Type B pancreatic cell (in vitro differentiated cells): ENCODE data around the gene ISG15. TPM values are rescaled to one million over a fixed set of nuclear protein-coding genes. Genes with fewer than 3 reads are reported as not detected.

ENCODE experiments used
- DNase-seq: peaks from one replicate; pipeline ENCODE4 v3.0.0; 2021; ENCODE audit warnings: mixed read lengths; ENCODE audit not compliant: unreplicated experiment; ENCODE audit errors: extremely low spot score
- H3K27ac Mint-ChIP-seq: 2 replicates; pipeline ENCODE4 v1.8.0; 2021; ENCODE audit warnings: mild to moderate bottlenecking, mixed read lengths
- H3K27me3 Mint-ChIP-seq: 2 replicates; pipeline ENCODE4 v1.8.0; 2021; ENCODE audit warnings: mixed read lengths
- H3K36me3 Mint-ChIP-seq: 2 replicates; pipeline ENCODE4 v1.8.0; 2021; ENCODE audit warnings: mixed read lengths
- H3K4me1 Mint-ChIP-seq: one replicate; pipeline ENCODE4 v1.8.0; 2021; ENCODE audit warnings: mixed read lengths; ENCODE audit not compliant: unreplicated experiment
- H3K4me3 Mint-ChIP-seq: 2 replicates; pipeline ENCODE4 v1.8.0; 2021; ENCODE audit warnings: mild to moderate bottlenecking, mixed read lengths
- H3K9me3 Mint-ChIP-seq: 2 replicates; pipeline ENCODE4 v1.8.0; 2021; ENCODE audit warnings: mixed read lengths
- total RNA-seq: library from RNA; stranded (reverse); gene quantifications from 2 replicates; pipeline ENCODE4 v1.2.1, GENCODE V29; 2021; ENCODE audit warnings: low replicate concordance
- TF ChIP-seq, protein P1 (sequence below): fragments of 200-600 bp; sonication (generic); conservative IDR thresholded peaks from 2 replicates; pipeline ENCODE4 v1.5.0; 2021; ENCODE audit warnings: antibody characterized with exemption, mild to moderate bottlenecking

ISG15 gene
- total RNA-seq, 1 donor from 2014 or later, result 20.8 TPM

DNA sequence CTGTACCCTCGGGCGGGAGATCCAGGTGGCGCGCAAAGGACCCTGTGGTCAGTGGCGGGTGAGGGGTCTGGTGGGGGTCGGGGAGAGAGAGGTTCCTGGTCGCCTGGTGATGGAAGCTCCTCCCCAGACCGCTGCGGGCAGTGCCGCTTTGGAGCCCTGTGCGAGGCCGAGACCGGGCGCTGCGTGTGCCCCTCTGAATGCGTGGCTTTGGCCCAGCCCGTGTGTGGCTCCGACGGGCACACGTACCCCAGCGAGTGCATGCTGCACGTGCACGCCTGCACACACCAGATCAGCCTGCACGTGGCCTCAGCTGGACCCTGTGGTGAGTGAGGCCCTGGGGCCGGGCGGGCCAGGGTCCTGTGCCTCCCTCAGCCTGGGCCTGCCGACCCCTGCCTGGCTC lies 30.1 kb downstream of the ISG15 start:
- Mint-ChIP-seq H3K4me3 (no peak overlapping the region), H3K4me1 (peaks cover 11% of the 10 kb centered on the region), H3K9me3 (no peaks in the 10 kb centered on the region), H3K27me3 (peaks cover 13% of the 10 kb centered on the region), H3K36me3 (peaks cover 4% of the 10 kb centered on the region), H3K27ac (no peak overlapping the region)
- DNase-seq, result no peak
- TF ChIP-seq, protein P1, sequence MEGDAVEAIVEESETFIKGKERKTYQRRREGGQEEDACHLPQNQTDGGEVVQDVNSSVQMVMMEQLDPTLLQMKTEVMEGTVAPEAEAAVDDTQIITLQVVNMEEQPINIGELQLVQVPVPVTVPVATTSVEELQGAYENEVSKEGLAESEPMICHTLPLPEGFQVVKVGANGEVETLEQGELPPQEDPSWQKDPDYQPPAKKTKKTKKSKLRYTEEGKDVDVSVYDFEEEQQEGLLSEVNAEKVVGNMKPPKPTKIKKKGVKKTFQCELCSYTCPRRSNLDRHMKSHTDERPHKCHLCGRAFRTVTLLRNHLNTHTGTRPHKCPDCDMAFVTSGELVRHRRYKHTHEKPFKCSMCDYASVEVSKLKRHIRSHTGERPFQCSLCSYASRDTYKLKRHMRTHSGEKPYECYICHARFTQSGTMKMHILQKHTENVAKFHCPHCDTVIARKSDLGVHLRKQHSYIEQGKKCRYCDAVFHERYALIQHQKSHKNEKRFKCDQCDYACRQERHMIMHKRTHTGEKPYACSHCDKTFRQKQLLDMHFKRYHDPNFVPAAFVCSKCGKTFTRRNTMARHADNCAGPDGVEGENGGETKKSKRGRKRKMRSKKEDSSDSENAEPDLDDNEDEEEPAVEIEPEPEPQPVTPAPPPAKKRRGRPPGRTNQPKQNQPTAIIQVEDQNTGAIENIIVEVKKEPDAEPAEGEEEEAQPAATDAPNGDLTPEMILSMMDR, result no peak

DNA sequence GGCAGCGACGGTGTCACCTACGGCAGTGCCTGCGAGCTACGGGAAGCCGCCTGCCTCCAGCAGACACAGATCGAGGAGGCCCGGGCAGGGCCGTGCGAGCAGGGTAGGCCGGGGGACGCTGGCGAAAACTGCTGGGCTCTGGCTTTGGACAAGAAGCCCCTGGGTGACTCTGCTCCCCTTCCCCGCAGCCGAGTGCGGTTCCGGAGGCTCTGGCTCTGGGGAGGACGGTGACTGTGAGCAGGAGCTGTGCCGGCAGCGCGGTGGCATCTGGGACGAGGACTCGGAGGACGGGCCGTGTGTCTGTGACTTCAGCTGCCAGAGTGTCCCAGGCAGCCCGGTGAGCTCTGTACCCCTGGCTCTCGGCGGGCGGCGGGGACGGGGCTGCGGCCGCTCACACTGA lies 30.6 kb downstream of the ISG15 start:
- peaks cover 8% of the 10 kb centered on the region for H3K27me3 Mint-ChIP-seq
- TF ChIP-seq, protein P1, result no peak
- H3K9me3 Mint-ChIP-seq, result no peaks in the 10 kb centered on the region

DNA sequence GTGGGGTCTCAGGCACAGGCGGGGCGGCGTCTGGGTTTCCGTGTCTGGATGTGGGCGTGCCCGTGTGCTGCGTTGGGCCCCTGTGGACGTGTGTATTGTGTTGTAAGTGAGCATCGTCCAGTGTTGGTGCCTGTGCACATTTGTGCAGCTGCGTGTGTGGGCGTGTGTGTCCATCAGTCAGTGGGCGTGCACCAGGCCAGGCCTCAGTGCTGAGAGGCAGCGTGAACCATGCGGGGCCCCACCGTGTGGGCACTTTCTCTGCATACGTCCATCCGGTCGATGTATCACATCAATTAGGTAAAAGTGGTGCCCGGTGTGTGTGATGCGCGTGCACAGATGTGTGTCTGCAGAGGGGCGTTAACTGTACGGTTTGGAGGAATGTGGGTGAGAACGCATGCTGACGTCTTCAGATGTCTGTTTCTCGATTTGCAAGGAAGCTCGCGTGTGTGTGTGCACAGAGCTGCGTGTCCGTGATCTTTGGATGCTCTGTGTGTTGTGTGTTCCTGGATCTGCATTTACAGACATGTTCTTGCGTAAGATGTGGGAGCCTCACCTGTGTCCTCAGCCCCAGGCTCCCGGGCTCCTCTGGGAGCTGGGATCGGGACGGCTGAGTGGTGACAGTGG lies 31.3 kb downstream of the ISG15 start:
- H3K4me3 Mint-ChIP-seq, result no peak overlapping the region
- TF ChIP-seq, protein P1, result no peak
- H3K27me3 Mint-ChIP-seq, result peaks cover 2% of the 10 kb centered on the region
- peaks cover 2% of the 10 kb centered on the region for H3K4me1 Mint-ChIP-seq
- no peak overlapping the region for H3K27ac Mint-ChIP-seq
- peaks cover 4% of the 10 kb centered on the region for H3K36me3 Mint-ChIP-seq
- H3K9me3 Mint-ChIP-seq, result no peaks in the 10 kb centered on the region
- no peak for DNase-seq

More for the DNA sequence above, 30.6 kb downstream of the ISG15 start:
- H3K4me3 Mint-ChIP-seq, result no peak overlapping the region
- peaks cover 6% of the 10 kb centered on the region for H3K4me1 Mint-ChIP-seq
- H3K27ac Mint-ChIP-seq, result no peak overlapping the region
- no peak for DNase-seq
- peaks cover 4% of the 10 kb centered on the region for H3K36me3 Mint-ChIP-seq

DNA sequence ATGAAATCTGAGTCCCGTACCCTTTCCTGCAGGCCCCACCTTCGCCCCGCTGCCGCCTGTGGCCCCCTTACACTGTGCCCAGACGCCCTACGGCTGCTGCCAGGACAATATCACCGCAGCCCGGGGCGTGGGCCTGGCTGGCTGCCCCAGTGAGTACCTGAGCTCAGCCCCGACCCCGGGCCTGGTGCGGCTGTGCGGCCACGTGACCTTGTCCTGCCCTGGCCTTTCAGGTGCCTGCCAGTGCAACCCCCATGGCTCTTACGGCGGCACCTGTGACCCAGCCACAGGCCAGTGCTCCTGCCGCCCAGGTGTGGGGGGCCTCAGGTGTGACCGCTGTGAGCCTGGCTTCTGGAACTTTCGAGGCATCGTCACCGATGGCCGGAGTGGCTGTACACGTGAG lies 31.8 kb downstream of the ISG15 start:
- DNase-seq, result no peak
- Mint-ChIP-seq H3K4me3 (no peak overlapping the region), H3K27ac (no peak overlapping the region), H3K27me3 (no peaks in the 10 kb centered on the region), H3K36me3 (peaks cover 4% of the 10 kb centered on the region), H3K9me3 (no peaks in the 10 kb centered on the region), H3K4me1 (no peaks in the 10 kb centered on the region)
- TF ChIP-seq, protein P1, result no peak

DNA sequence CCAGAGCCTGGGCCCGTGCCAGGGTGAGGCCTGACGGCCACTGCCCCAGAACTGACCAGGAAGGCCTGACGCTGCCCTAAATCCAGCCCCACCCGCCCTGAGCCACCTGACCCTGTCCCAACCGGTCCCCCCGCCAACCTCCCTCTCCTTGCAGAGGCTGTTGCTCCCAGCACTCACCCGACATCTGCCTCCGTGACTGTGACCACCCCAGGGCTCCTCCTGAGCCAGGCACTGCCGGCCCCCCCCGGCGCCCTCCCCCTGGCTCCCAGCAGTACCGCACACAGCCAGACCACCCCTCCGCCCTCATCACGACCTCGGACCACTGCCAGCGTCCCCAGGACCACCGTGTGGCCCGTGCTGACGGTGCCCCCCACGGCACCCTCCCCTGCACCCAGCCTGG lies 32.9 kb downstream of the ISG15 start:
- H3K27ac Mint-ChIP-seq, result no peak overlapping the region
- H3K4me3 Mint-ChIP-seq, result no peak overlapping the region
- DNase-seq, result no peak
- no peaks in the 10 kb centered on the region for H3K27me3 Mint-ChIP-seq
- no peaks in the 10 kb centered on the region for H3K4me1 Mint-ChIP-seq
- TF ChIP-seq, protein P1, result no peak
- H3K36me3 Mint-ChIP-seq, result peaks cover 4% of the 10 kb centered on the region
- H3K9me3 Mint-ChIP-seq, result no peaks in the 10 kb centered on the region
